GM21737 (cell line): ENCODE measurements around the gene HYI.
"Not testable (repeated sequence)": the region's sequence is repeated elsewhere in the genome, so short reads cannot be mapped to it uniquely, and the experiment has no call there.

Source experiments
- ATAC-seq: cut with Tn5 transposase; IDR thresholded peaks from one replicate; pipeline ENCODE4 v1.9.1; 2021; ENCODE audit warnings: mild to moderate bottlenecking, moderate library complexity; ENCODE audit not compliant: unreplicated experiment

Gene HYI

GRCh38 chr1:43432171-43432860, 21.4 kb downstream of the HYI start:
- ATAC-seq, result no peak

- no peak for ATAC-seq
Measured at GRCh38 chr1:43431676-43432075, 22.1 kb downstream of the HYI start.

- no peak for ATAC-seq
Measured at GRCh38 chr1:43430831-43431230, 22.9 kb downstream of the HYI start.

GRCh38 chr1:43427941-43428340, 25.8 kb downstream of the HYI start:
- ATAC-seq, result no peak

GRCh38 chr1:43427524-43427923, 26.2 kb downstream of the HYI start:
- no peak for ATAC-seq

GRCh38 chr1:43426221-43426620, 27.5 kb downstream of the HYI start:
- no peak for ATAC-seq

- ATAC-seq, result no peak
Measured at GRCh38 chr1:43425045-43425444, 28.7 kb downstream of the HYI start.

GRCh38 chr1:43423672-43424550, 29.8 kb downstream of the HYI start:
- ATAC-seq, result no peak

- ATAC-seq, result no peak
Measured at GRCh38 chr1:43422995-43423671, 30.6 kb downstream of the HYI start.

- no peak for ATAC-seq
Measured at GRCh38 chr1:43421976-43422750, 31.6 kb downstream of the HYI start.

- no peak for ATAC-seq
Measured at GRCh38 chr1:43421396-43421795, 32.3 kb downstream of the HYI start.

- no peak for ATAC-seq
Measured at GRCh38 chr1:43420874-43421273, 32.9 kb downstream of the HYI start.

GRCh38 chr1:43419627-43420425, 33.9 kb downstream of the HYI start:
- no peak for ATAC-seq

GRCh38 chr1:43418858-43419257, 34.9 kb downstream of the HYI start:
- no peak for ATAC-seq

- ATAC-seq, result no peak
Measured at GRCh38 chr1:43415901-43416300, 37.8 kb downstream of the HYI start.

- ATAC-seq, result no peak
Measured at GRCh38 chr1:43414634-43415223, 39.0 kb downstream of the HYI start.

GRCh38 chr1:43413426-43413825, 40.3 kb downstream of the HYI start:
- ATAC-seq, result not testable (repeated sequence)

GRCh38 chr1:43410571-43410970, 43.2 kb downstream of the HYI start:
- ATAC-seq, result no peak

GRCh38 chr1:43405876-43406234, 47.9 kb downstream of the HYI start:
- no peak for ATAC-seq
